Measurements from ENCODE around the gene MAP4K4.

The MAP4K4 gene

GRCh38 chr2:101723371-101724124, 26.0 kb downstream of the MAP4K4 start:
- no peak for DNase-seq (ENCODE audit: low spot score)

- DNase-seq (ENCODE audit: low spot score): no peak
These were observed 26.6 kb downstream of the MAP4K4 start for GRCh38 chr2:101724125-101724474.

GRCh38 chr2:101725038-101725437, 27.5 kb downstream of the MAP4K4 start:
- no peak for DNase-seq (ENCODE audit: low spot score)

- DNase-seq (ENCODE audit: low spot score): no peak
These were observed 28.1 kb downstream of the MAP4K4 start for GRCh38 chr2:101725515-101726192.

- DNase-seq (ENCODE audit: low spot score): no peak
These were observed 31.4 kb downstream of the MAP4K4 start for GRCh38 chr2:101728865-101729264.

- no peak for DNase-seq (ENCODE audit: low spot score)
These were observed 32.1 kb downstream of the MAP4K4 start for GRCh38 chr2:101729521-101730190.

GRCh38 chr2:101731221-101732054, 33.9 kb downstream of the MAP4K4 start:
- no peak for DNase-seq (ENCODE audit: low spot score)

- no peak for DNase-seq (ENCODE audit: low spot score)
These were observed 34.7 kb downstream of the MAP4K4 start for GRCh38 chr2:101732199-101732598.

GRCh38 chr2:101732773-101733256, 35.3 kb downstream of the MAP4K4 start:
- DNase-seq (ENCODE audit: low spot score): no peak

GRCh38 chr2:101733257-101733993, 35.9 kb downstream of the MAP4K4 start:
- DNase-seq (ENCODE audit: low spot score): no peak

- no peak for DNase-seq (ENCODE audit: low spot score)
These were observed 37.1 kb downstream of the MAP4K4 start for GRCh38 chr2:101734505-101735165.

GRCh38 chr2:101735166-101735533, 37.6 kb downstream of the MAP4K4 start:
- no peak for DNase-seq (ENCODE audit: low spot score)

- DNase-seq (ENCODE audit: low spot score): peak; percentile 90
These were observed 38.7 kb downstream of the MAP4K4 start for GRCh38 chr2:101736233-101736632.

GRCh38 chr2:101736861-101737291, 39.4 kb downstream of the MAP4K4 start:
- DNase-seq (ENCODE audit: low spot score): no peak

- DNase-seq (ENCODE audit: low spot score): no peak
These were observed 40.2 kb downstream of the MAP4K4 start for GRCh38 chr2:101737478-101738255.

- no peak for DNase-seq (ENCODE audit: low spot score)
These were observed 41.1 kb downstream of the MAP4K4 start for GRCh38 chr2:101738649-101739048.

GRCh38 chr2:101740555-101740964, 43.1 kb downstream of the MAP4K4 start:
- no peak for DNase-seq (ENCODE audit: low spot score)

GRCh38 chr2:101741775-101742520, 44.4 kb downstream of the MAP4K4 start:
- no peak for DNase-seq (ENCODE audit: low spot score)

GRCh38 chr2:101742547-101742946, 45.0 kb downstream of the MAP4K4 start:
- DNase-seq (ENCODE audit: low spot score): no peak
